Stimulated activated CD8-positive, alpha-beta memory T cell treated with anti-CD3 and anti-CD28 coated beads, Interleukin-12 subunit alpha, Interleukin-12 subunit beta, amount 100 ng/mL, for 24 hours (primary cell): ENCODE data around the gene HSP90AA1.

Experiments used
- DNase-seq: peaks from one replicate; pipeline ENCODE4 v3.0.0-alpha.2; 2020; ENCODE audit errors: extremely low read depth

HSP90AA1 gene

GRCh38 chr14:102040153-102040552, 46.7 kb downstream of the HSP90AA1 start:
- no peak for DNase-seq

DNA sequence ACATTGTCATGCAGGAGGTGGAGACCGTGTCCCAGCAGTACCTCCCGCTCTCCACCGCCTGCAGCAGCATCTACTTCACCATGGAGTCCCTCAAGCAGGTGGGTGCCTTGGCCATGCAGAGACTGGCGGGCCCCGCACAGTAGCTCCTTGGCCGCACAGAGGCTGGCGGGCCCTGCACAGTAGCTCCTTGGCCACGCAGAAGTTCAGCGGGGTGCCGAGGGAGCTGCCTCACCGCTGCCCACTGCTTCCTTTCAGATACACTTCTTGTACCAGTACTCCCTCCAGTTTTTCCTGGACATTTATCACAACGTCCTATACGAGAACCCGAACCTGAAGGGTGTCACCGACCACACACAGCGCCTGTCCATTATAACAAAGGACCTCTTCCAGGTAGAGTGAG, 47.7 kb downstream of the HSP90AA1 start:
- no peak for DNase-seq

- DNase-seq = no peak
These were observed 49.2 kb downstream of the HSP90AA1 start for GRCh38 chr14:102037686-102038085.

DNA sequence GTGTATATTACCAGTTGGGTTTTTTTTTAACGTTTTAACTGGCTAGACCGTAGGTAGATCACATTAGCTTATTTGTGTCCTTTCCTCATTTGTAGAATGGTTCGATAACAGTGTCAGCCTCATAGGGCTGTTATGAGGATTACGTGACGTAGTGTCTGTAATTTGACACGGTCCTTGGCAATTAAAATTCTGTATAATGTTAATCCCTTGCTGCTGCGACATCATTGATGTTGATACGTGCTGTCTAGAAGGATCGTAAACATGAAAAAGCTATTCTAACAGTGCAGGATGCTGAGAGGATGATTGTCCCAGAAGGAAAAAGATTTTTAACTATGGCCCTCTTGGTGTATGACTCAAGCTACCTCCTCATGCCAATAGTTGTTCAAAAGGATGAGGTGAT, 50.9 kb downstream of the HSP90AA1 start:
- DNase-seq = no peak

- DNase-seq = no peak
These were observed 52.5 kb downstream of the HSP90AA1 start for GRCh38 chr14:102034301-102034700.

- DNase-seq = no peak
These were observed 53.6 kb downstream of the HSP90AA1 start for GRCh38 chr14:102033241-102033640.
